ENCODE data around the gene SNX13. TPM values are rescaled to one million over a fixed set of nuclear protein-coding genes. Genes with fewer than 3 reads are reported as not detected.

The SNX13 gene
- polyA plus RNA-seq, 2 of the 4 experiments (the other 2 are of a cell fraction): 13.1 to 31.6 TPM

- H3K27ac ChIP-seq: no peak overlapping the region; a peak in 1 of 6 replicates
- 77% methylated on average over 3 of the region's 3 CpGs for WGBS (ENCODE audit: missing lambda C conversion rate)
- ChIA-PET POLR2A (no interaction called here), CTCF (no interaction called here)
- no peak overlapping the region for H3K4me3 ChIP-seq
- no peak for FAIRE-seq
- H3K9me3 ChIP-seq: no peaks in the 10 kb centered on the region
- no peak overlapping the region for H3K4me2 ChIP-seq
- H3K4me1 ChIP-seq: 0 out of 3 replicates have a peak, but pooled peaks cover 3% of the 10 kb centered on the region
- ATAC-seq: no peak
- TF ChIP-seq E2F6 (IDR thresholded peaks at IDR 0.05; ENCODE audit: borderline replicate concordance, low read depth): no peak
- TF ChIP-seq MAZ (IDR thresholded peaks at IDR 0.05; ENCODE audit: borderline replicate concordance, low read depth, low read length): no peak
- TF ChIP-seq RCOR1 (IDR thresholded peaks at IDR 0.05; ENCODE audit: low read depth, low read length): no peak
- no peak for TF ChIP-seq FOXS1 (CRISPR knock-in tag; IDR thresholded peaks at IDR 0.05)
- TF ChIP-seq NR3C1 (IDR thresholded peaks at IDR 0.05): no peak
- no peak for TF ChIP-seq POLR2A (IDR thresholded peaks at IDR 0.05; ENCODE audit: low read length)
- TF ChIP-seq HMGXB4 (CRISPR knock-in tag; IDR thresholded peaks at IDR 0.05; ENCODE audit: borderline replicate concordance): no peak
- no peak for TF ChIP-seq TFCP2L1 (CRISPR knock-in tag; IDR thresholded peaks at IDR 0.05)
- no peak for TF ChIP-seq ESRRA (IDR thresholded peaks at IDR 0.05; ENCODE audit: borderline replicate concordance, low read length)
- no peak for TF ChIP-seq CBX8 (IDR thresholded peaks at IDR 0.05)
- TF ChIP-seq JUNB (IDR thresholded peaks at IDR 0.05): no peak
- no peak for DNase-seq (ENCODE audit: low read depth in 1 of 2, low spot score in 1 of 2)
Observed at GRCh38 chr7:17844514-17845196, 95.6 kb downstream of the SNX13 start.

GRCh38 chr7:17844022-17844421 lies 96.3 kb downstream of the SNX13 start:
- Histone ChIP-seq H3K4me2 (no peak overlapping the region), H3K4me3 (no peak overlapping the region), H3K4me1 (0 out of 3 replicates have a peak, but pooled peaks cover 3% of the 10 kb centered on the region), H3K27ac (no peak overlapping the region; a peak in 1 of 6 replicates), H3K9me3 (no peaks in the 10 kb centered on the region)
- TF ChIP-seq RAD21 (conservative IDR thresholded peaks at IDR 0.05 in 1 of 2, IDR thresholded peaks at IDR 0.05 in 1 of 2) (no peak), MAFK (IDR thresholded peaks at IDR 0.05; ENCODE audit: partially characterized antibody) (no peak), BHLHE40 (IDR thresholded peaks at IDR 0.05; ENCODE audit: low read depth, low read length) (no peak), PBX3 (IDR thresholded peaks at IDR 0.05) (no peak), HMGXB4 (CRISPR knock-in tag; IDR thresholded peaks at IDR 0.05; ENCODE audit: borderline replicate concordance) (no peak), ZFP36 (IDR thresholded peaks at IDR 0.05; ENCODE audit: borderline replicate concordance, partially characterized antibody) (no peak), KDM5A (IDR thresholded peaks at IDR 0.05) (no peak), GATA3 (IDR thresholded peaks at IDR 0.05; ENCODE audit: borderline replicate concordance) (no peak), BCL3 (IDR thresholded peaks at IDR 0.05) (no peak), EHF (CRISPR knock-in tag; IDR thresholded peaks at IDR 0.05) (no peak), HEYL (CRISPR knock-in tag; IDR thresholded peaks at IDR 0.05) (no peak), RARB (CRISPR knock-in tag; IDR thresholded peaks at IDR 0.05) (no peak), ATOH8 (CRISPR knock-in tag; IDR thresholded peaks at IDR 0.05; ENCODE audit: low read depth) (no peak), ZSCAN20 (CRISPR knock-in tag; IDR thresholded peaks at IDR 0.05) (no peak)
- ChIA-PET POLR2A (no interaction called here), CTCF (interaction anchor here (1.0 kb wide), 1 partner anchor 17 kb away, joined by 3 read pairs; no protein-coding TSS in a partner anchor)
- FAIRE-seq: no peak
- ATAC-seq: no peak
- 66% methylated on average over 4 of the region's 4 CpGs for WGBS (ENCODE audit: missing lambda C conversion rate)
- no peak for DNase-seq (ENCODE audit: low read depth in 1 of 2, low spot score in 1 of 2)

Data from A549 (cell line).